ENCODE measurements around the gene GPS1.

Gene GPS1

GRCh38 chr17:82013341-82013740 is 38.4 kb upstream of the GPS1 start:
- Histone ChIP-seq H4K20me1 (ENCODE audit: insufficient read depth, low read length) (no peaks in the 10 kb centered on the region), H3K4me1 (ENCODE audit: insufficient read depth, low read length, severe bottlenecking) (no peaks in the 10 kb centered on the region)

GRCh38 chr17:82013772-82014321 is 37.9 kb upstream of the GPS1 start:
- Histone ChIP-seq H4K20me1 (ENCODE audit: insufficient read depth, low read length) (no peaks in the 10 kb centered on the region), H3K36me3 (ENCODE audit: insufficient read depth, low read length) (peaks cover 10% of the 10 kb centered on the region), H3K4me1 (ENCODE audit: insufficient read depth, low read length, severe bottlenecking) (no peaks in the 10 kb centered on the region), H3K27me3 (ENCODE audit: insufficient read depth, low read length) (peaks cover 3% of the 10 kb centered on the region; the same call in 1 of the 2 replicates), H3F3A (ENCODE audit: insufficient read depth, low read length) (no peaks in the 10 kb centered on the region), H3K9me3 (ENCODE audit: low read length) (no peaks in the 10 kb centered on the region), H3K4me3 (ENCODE audit: low read depth, low read length, poor library complexity, severe bottlenecking) (no peak overlapping the region), H3K27ac (ENCODE audit: low read depth, low read length, poor library complexity, severe bottlenecking) (no peak overlapping the region), H2AFZ (ENCODE audit: low read length) (no peak overlapping the region), H3K4me2 (ENCODE audit: low read length) (no peak overlapping the region), H3K9me2 (ENCODE audit: low read depth, low read length) (no peaks in the 10 kb centered on the region), H3K79me2 (ENCODE audit: insufficient read depth, low read length) (no peaks in the 10 kb centered on the region), H3K9ac (ENCODE audit: low read length) (no peak overlapping the region)
- no peak for TF ChIP-seq EZH2 (IDR thresholded peaks at IDR 0.05; ENCODE audit: borderline replicate concordance, low read length)

More at GRCh38 chr17:82013341-82013740, 38.4 kb upstream of the GPS1 start:
- Histone ChIP-seq H3K79me2 (ENCODE audit: insufficient read depth, low read length) (no peaks in the 10 kb centered on the region), H2AFZ (ENCODE audit: low read length) (no peak overlapping the region), H3K4me2 (ENCODE audit: low read length) (no peak overlapping the region), H3K9me2 (ENCODE audit: low read depth, low read length) (no peaks in the 10 kb centered on the region), H3K9me3 (ENCODE audit: low read length) (no peaks in the 10 kb centered on the region), H3F3A (ENCODE audit: insufficient read depth, low read length) (no peaks in the 10 kb centered on the region), H3K27ac (ENCODE audit: low read depth, low read length, poor library complexity, severe bottlenecking) (no peak overlapping the region), H3K36me3 (ENCODE audit: insufficient read depth, low read length) (peaks cover 5% of the 10 kb centered on the region), H3K9ac (ENCODE audit: low read length) (no peak overlapping the region), H3K27me3 (ENCODE audit: insufficient read depth, low read length) (peaks cover 3% of the 10 kb centered on the region; the same call in 1 of the 2 replicates), H3K4me3 (ENCODE audit: low read depth, low read length, poor library complexity, severe bottlenecking) (no peak overlapping the region)
- TF ChIP-seq CTCF (IDR thresholded peaks at IDR 0.05; ENCODE audit: low read length) (no peak), EZH2 (IDR thresholded peaks at IDR 0.05; ENCODE audit: borderline replicate concordance, low read length) (no peak)

GRCh38 chr17:82014432-82014831 is 37.3 kb upstream of the GPS1 start:
- H3K4me3 ChIP-seq (ENCODE audit: low read depth, low read length, poor library complexity, severe bottlenecking): no peak overlapping the region
- no peaks in the 10 kb centered on the region for H3K79me2 ChIP-seq (ENCODE audit: insufficient read depth, low read length)
- H3K36me3 ChIP-seq (ENCODE audit: insufficient read depth, low read length): peaks cover 12% of the 10 kb centered on the region
- H3K9ac ChIP-seq (ENCODE audit: low read length): no peak overlapping the region
- H3K27me3 ChIP-seq (ENCODE audit: insufficient read depth, low read length): peaks cover 3% of the 10 kb centered on the region; the same call in 1 of the 2 replicates
- H4K20me1 ChIP-seq (ENCODE audit: insufficient read depth, low read length): no peaks in the 10 kb centered on the region
- no peak for TF ChIP-seq EZH2 (IDR thresholded peaks at IDR 0.05; ENCODE audit: borderline replicate concordance, low read length)
- TF ChIP-seq CTCF (IDR thresholded peaks at IDR 0.05; ENCODE audit: low read length): peak; percentile 17; the same call in 1 of the 2 replicates
- H3K9me2 ChIP-seq (ENCODE audit: low read depth, low read length): no peaks in the 10 kb centered on the region
- H3K4me1 ChIP-seq (ENCODE audit: insufficient read depth, low read length, severe bottlenecking): no peaks in the 10 kb centered on the region
- H3K27ac ChIP-seq (ENCODE audit: low read depth, low read length, poor library complexity, severe bottlenecking): no peak overlapping the region
- no peak overlapping the region for H2AFZ ChIP-seq (ENCODE audit: low read length)
- no peak overlapping the region for H3K4me2 ChIP-seq (ENCODE audit: low read length)
- H3F3A ChIP-seq (ENCODE audit: insufficient read depth, low read length): no peaks in the 10 kb centered on the region
- no peaks in the 10 kb centered on the region for H3K9me3 ChIP-seq (ENCODE audit: low read length)

DNA sequence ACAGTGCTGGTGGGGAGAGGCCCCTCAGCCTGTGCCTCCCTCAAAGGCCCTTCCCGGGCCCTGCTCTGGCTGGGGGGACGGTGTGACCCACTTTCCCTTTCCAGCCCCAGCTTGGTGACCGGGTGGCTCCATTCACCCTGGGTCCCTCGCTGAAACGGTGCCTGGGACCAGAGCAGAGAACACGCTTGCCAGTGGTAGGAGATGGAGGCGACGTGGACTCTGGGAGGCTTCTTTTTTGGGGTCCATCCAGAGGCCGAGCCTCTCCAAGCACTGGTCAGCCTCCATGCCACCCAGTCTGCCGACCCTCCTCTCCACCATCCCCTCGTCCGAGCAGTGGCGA is 36.8 kb upstream of the GPS1 start:
- Histone ChIP-seq H3K4me1 (ENCODE audit: insufficient read depth, low read length, severe bottlenecking) (no peaks in the 10 kb centered on the region), H3K9me2 (ENCODE audit: low read depth, low read length) (no peaks in the 10 kb centered on the region), H3K79me2 (ENCODE audit: insufficient read depth, low read length) (no peaks in the 10 kb centered on the region), H2AFZ (ENCODE audit: low read length) (no peak overlapping the region), H3K27me3 (ENCODE audit: insufficient read depth, low read length) (peaks cover 3% of the 10 kb centered on the region; the same call in 1 of the 2 replicates), H3K9ac (ENCODE audit: low read length) (no peak overlapping the region), H3K4me3 (ENCODE audit: low read depth, low read length, poor library complexity, severe bottlenecking) (no peak overlapping the region), H3F3A (ENCODE audit: insufficient read depth, low read length) (no peaks in the 10 kb centered on the region), H3K27ac (ENCODE audit: low read depth, low read length, poor library complexity, severe bottlenecking) (no peak overlapping the region), H3K9me3 (ENCODE audit: low read length) (no peaks in the 10 kb centered on the region), H4K20me1 (ENCODE audit: insufficient read depth, low read length) (no peaks in the 10 kb centered on the region), H3K4me2 (ENCODE audit: low read length) (no peak overlapping the region), H3K36me3 (ENCODE audit: insufficient read depth, low read length) (peaks cover 12% of the 10 kb centered on the region)
- TF ChIP-seq CTCF (IDR thresholded peaks at IDR 0.05; ENCODE audit: low read length): no peak
